DMS153 (cell line): ENCODE measurements around the gene ADCY5.

ENCODE experiments used
- DNase-seq: peaks from one replicate; lab custom pipeline; 2025; lab: John Stamatoyannopoulos, UW

The ADCY5 gene

DNA sequence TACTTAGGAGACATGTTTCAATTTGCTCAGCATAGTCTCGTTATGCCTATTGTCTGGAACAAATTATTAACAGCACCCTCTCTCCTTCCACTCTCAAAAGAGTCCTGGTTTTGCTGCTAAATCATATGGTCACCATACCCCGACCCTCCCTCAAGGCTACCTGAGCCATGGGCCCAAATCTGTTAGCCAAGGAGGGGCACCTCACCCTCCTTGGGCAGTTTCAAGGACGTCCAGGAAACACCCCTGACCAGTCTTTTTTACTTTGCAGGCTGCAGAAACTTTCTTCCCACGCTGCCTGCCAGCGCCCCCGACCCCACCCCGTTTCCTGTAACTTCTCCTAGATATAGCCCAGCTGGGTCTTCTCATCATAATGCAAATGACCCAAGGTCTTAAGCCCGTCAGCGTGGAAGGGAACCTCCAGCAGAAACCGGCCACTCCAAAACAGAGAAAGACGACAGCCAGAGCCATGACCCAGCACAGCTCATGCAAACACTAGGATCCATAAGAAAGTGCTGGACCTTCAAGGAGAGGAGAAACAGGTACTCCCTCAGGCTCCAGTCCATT, 62.3 kb downstream of the ADCY5 start:
- no peak for DNase-seq

- DNase-seq = no peak
These were observed 62.9 kb downstream of the ADCY5 start for GRCh38 chr3:123385981-123386380.

- no peak for DNase-seq
These were observed 63.4 kb downstream of the ADCY5 start for GRCh38 chr3:123385499-123385898.

GRCh38 chr3:123385001-123385401, 63.9 kb downstream of the ADCY5 start:
- no peak for DNase-seq

- no peak for DNase-seq
These were observed 64.6 kb downstream of the ADCY5 start for GRCh38 chr3:123384256-123384655.

GRCh38 chr3:123383091-123384053, 65.5 kb downstream of the ADCY5 start:
- no peak for DNase-seq

DNA sequence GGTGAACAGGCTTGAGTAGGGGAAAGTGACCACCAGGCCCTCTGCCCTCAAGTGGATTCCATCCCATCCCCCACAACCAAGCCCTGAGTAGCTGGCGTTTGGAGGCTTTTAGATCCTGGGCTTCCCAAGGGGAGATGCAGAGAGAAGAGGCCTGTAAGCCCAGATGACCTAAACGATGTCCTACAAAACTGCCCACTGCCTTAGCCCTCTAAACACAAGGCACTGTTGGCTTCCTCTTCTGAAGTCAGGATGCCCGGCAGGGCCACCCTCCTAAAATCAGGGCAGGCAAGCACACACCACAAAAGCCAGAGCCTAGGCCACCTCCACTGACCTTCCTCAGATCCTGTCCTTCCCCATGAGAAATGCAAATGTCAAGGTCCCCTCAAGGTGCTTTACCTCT, 68.6 kb downstream of the ADCY5 start:
- DNase-seq = no peak

- no peak for DNase-seq
These were observed 69.7 kb downstream of the ADCY5 start for GRCh38 chr3:123379041-123379830.

GRCh38 chr3:123378409-123378915, 70.4 kb downstream of the ADCY5 start:
- DNase-seq = no peak

DNA sequence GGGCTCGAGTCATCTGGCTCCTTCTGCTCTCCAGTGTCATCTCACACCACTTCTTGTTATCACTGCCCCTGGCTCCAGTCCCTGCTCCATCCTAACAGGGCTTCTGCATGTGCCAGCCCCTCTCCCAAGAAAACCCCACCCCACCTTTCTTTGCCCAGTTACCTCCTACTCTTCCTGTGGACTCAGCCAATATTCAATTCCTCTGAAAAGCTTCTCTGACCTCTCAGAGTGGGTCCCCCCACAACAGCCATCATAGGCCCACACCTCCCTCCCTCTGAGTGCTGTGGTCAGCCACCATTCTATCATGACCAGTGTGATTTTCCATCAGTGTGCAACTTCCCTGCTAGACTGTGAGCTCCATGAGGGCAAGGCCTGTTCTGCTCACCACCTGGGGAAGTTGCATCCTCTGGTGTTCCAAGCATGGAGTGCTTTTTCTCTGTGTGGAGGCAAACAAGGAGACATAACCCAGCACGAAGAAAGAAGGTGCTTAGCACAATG, 71.6 kb downstream of the ADCY5 start:
- no peak for DNase-seq

GRCh38 chr3:123376451-123377242, 72.2 kb downstream of the ADCY5 start:
- no peak for DNase-seq

- no peak for DNase-seq
These were observed 73.6 kb downstream of the ADCY5 start for GRCh38 chr3:123375014-123375940.

DNA sequence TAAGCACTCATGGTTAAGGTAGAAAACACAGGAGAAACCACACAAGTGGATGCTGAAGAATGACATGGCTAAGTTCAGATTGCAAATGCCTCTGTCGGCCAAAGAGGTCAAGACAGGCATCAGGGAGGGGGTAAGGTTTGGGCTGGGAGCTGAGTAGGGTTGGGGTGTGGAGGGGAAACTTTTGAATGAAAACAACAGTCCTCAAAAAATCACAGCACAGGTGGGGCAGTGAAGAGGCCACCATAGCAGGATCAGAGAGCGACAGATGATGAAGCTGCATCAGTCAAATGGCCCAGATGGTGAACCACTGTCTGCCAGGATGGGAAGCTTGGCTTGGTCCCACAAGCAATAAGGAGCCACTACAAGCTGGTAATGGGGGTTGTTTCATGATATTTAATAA, 74.9 kb downstream of the ADCY5 start:
- DNase-seq = no peak

- no peak for DNase-seq
These were observed 75.4 kb downstream of the ADCY5 start for GRCh38 chr3:123373474-123373987.

GRCh38 chr3:123372686-123373473, 76.0 kb downstream of the ADCY5 start:
- no peak for DNase-seq

DNA sequence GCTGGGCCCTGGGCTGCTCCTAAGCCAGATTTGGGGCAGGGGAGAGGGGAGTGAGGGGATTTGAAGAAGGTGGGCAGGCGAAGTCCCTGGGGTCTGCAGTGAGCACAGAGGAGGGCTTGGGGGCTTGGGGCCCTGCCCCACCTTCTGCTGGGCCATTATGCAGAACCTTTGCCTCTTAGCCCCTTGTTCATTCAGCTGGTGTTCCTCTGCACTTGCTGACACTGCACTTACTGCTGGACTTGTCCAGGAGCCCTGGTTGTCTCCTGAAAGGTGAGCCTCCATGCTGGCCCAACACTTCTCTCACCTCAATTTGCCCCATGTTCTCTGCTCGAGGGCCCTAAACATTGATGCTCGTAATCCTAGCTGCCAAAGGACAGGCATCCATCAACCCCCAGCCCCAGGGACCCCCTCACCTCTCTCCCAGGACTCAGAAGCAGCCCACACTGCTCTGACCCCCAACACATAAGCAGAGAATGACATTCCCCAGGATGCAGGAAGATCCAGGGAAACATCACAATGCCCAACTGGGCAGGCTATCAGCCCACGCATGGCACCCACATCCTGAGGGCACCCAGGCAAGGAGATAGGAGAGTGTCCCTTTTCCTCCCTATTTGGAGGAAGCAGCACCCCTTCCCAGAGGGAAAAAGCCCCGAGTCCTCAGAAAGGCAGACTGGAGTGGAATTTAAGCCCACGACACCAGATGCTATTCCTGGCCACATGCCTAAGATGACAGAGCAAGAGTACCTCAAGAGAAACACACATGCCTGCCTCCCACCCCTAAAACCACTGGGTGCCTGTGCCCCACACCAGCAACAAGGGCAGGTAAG, 76.8 kb downstream of the ADCY5 start:
- no peak for DNase-seq

DNA sequence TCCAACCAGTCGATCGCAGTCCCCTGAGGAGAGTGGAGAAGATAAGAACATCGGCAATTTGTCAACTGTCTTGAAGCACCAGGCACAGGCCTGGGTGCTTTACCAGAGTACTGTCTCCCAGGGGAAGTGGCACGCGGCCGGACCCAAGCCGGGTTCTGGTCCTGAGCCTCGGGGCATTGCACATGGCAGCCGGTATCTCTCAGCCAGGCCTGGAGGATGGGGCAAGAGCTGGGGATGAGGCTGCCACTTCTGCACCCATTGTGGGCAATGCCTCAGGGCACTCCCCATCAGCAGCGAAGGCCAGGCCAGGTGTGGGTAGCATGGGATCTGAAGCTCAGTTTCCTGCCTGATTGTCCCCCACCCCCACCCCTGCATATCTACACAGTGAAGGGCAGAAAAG, 77.5 kb downstream of the ADCY5 start:
- DNase-seq = no peak

GRCh38 chr3:123370819-123371218, 78.1 kb downstream of the ADCY5 start:
- DNase-seq = no peak
